NCI-H345 treated with DMSO at 0.1 percent for 48 hours (cell line): ENCODE results near the gene EIF4G1.

Experiments used
- DNase-seq: peaks from one replicate; lab custom pipeline; 2025; ENCODE audit not compliant: unreplicated experiment; lab: John Stamatoyannopoulos, UW

EIF4G1 gene

DNA sequence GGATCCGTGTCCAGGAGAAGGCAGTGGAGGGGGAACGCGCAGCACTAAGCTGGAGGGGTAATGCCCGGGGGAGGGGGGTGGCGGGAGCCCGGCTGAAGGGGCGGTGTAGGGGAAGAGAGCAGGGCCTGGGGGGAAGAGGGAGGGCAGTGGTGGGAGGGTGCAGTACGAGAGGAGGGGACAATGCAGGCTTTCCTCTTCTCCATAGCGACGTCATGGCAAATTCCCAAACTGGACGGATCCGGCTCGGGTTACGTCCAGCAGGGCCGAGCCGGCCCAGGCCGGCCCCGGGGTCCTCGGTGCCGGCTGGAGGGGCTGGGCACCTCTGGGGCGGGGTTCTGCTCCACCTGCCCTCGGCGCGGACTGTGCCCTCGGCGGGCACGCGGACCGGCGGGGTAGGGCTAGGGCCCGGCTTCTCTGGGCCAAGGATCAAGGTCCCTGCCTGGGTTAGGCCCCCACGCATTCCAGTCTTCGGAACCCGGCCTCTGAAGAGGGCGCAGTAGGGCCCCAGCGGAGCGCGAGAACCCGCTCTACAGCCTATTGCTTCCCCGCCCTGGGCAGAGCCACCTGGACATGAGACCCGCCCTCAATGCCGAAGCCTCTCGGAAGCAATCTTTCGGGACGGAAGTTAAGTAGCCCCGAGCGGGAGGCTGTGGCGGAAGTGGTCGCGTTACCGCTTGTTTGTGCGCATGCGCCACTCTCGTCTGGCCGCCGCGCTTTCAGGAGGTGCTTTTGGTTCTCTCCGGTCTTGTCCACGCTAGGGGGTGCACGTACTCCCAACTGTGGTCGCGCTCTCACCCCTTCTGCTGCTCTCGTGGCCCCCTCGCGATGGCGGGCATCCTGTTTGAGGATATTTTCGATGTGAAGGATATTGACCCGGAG, 48.5 kb downstream of the EIF4G1 start:
- peak; percentile 98 for DNase-seq

DNA sequence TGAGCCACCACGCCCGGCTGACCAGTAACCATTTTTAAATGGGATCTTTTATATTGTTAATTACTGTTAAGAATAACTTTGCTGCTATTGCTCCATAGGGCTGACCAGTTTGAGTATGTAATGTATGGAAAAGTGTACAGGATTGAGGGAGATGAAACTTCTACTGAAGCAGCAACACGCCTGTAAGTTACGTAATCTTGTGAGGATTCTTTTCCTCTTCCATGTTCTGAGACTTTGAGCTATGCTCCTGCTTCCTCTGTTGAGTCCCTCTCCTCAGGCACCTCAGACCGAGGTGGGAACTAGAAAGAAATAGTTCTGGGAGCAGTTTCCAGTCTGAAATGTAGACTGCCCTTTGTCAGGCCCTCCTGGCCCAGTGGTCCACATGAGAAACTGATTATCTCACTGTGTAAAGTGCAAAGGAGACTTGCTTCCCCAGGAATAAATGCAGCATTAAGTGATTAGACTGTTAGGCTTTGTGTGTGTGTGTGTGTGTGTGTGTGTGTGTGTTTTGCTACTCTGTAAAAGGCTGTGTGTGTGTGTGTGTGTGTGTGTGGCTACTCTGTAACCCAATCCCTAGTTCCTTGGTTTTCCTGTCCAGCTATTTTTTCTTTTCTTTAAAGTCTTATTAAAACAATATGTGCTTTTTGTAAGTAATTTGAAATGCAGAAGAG, 52.3 kb downstream of the EIF4G1 start:
- no peak for DNase-seq

DNA sequence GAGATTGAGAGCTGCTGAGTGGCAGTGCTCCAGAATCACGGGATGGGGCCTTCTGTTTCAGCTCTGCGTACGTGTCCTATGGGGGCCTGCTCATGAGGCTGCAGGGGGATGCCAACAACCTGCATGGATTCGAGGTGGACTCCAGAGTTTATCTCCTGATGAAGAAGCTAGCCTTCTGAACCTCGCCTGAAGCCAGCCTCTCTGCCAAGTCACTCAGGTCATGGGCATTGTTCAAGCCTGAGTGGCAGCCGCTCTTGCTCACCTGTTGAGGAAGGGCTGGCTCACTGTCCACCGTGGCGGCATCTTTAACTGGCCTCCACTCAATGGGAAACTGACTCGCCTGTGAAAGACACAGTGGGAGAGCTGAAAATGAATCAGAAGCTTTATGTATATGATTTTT, 53.7 kb downstream of the EIF4G1 start:
- no peak for DNase-seq

DNA sequence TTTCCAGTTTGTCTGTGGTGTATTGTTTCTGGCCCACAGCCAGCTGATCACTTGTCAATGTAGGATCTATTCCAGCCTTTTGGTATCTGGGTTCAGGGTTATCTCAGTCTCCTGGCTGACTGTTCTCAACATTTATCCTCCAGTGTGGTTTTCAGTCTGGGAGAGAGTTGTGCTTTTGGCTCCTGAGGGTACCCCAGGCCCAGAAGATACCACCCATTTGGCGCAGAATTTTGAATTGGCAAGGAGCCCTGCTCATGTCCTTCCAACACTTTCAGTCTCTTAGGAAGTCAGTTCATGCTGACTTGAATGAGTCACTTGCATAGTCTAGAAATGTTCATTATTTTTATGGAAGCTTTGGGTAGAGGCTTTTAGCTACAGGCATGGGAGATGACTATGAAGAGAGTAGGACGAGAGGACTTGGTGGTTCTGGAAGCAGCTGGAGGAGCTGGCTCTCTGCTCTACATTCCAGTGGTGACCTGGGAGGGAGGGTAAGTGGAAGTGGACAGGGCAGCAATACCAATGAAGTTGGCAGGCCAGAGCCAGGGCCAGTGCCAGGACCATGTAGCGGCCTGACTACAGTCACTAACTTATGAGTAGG, 54.3 kb downstream of the EIF4G1 start:
- DNase-seq = no peak

DNA sequence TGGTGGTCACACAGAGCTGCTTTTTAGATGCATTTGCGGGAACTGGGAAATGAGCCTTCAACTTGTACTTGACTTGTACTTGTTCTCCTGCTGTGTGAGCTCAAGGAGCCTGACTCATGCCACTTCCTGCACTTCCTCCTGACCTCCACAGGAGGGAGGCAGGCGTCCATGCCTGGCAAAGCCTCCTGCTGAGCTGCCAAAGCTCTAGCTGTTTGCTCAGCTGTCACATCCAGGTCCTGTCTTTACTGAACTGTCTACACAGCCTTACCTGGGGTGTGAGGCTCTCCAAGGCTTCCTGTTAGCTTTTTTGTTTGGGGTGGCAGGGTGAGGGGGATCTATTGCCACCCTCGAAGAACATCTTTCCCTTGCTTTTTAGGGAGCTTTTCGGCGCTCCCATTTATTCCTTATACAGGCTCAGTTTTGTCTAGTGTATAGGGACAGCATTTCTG, 57.2 kb downstream of the EIF4G1 start:
- peak; percentile 95 for DNase-seq

DNA sequence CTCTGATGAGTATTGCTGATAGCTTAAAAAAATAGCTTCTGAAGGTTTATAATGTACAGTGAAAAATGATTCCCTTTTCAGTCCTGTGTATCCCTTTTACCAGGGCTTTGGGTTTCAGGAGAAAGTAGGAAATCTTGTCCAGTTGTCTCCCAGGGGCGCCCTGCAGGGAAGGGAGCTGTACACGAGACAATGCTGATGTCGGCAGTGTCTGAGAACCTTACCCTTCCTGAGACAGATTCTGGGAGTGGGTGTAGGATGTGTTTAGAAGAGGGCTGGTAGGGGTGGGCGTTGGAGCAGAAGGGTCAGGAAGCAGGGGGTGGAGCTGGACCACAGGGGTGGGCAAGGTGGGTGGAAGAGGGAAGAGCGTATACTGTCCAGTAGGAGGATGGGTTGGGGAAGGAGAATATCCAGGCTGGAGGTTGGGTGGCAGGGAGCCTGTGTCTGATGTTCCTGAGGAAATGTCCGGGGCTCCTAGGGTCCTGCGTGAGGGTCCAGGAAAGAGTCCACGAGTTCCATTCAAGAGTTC, 58.0 kb downstream of the EIF4G1 start:
- DNase-seq = no peak

DNA sequence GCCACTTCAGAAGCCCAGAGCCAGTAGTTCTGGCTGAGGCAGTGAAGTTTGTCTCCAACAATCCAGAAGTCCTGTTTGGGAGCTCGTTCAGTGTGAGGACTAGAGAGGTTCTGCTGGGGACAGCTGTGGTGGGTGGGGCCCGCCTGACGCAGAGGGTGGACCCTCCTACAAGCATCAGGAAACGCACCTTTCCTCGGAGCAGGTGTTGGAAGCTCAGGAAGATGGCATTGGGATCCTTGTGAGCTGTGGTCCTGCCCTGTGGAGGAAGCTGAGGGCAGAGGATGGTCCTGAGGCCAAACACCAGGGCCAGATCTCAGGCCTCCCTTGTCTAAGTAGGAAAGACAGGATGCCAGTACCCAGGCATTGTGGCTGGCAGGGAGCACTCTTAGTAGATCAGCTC, 58.5 kb downstream of the EIF4G1 start:
- no peak for DNase-seq

DNA sequence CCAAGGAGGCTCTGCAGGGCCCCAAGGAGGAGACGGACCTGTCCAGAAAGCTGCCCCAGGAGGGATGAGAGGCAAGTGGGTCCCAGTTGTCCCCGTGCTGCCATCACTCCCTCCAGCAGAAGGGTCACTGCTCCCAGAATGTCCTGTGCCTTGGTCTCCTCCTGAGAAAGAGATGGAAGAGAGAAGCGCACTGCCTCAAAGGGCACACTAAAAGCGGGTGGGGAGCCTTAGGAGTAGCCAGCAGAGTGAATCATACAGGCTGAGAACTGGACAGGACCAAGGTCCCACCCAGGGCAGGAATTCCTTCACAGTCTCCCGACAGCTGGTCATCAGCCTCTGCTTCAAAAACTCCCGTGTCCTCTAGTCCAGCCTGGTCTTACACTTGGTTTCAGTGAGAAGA, 59.0 kb downstream of the EIF4G1 start:
- DNase-seq = no peak

DNA sequence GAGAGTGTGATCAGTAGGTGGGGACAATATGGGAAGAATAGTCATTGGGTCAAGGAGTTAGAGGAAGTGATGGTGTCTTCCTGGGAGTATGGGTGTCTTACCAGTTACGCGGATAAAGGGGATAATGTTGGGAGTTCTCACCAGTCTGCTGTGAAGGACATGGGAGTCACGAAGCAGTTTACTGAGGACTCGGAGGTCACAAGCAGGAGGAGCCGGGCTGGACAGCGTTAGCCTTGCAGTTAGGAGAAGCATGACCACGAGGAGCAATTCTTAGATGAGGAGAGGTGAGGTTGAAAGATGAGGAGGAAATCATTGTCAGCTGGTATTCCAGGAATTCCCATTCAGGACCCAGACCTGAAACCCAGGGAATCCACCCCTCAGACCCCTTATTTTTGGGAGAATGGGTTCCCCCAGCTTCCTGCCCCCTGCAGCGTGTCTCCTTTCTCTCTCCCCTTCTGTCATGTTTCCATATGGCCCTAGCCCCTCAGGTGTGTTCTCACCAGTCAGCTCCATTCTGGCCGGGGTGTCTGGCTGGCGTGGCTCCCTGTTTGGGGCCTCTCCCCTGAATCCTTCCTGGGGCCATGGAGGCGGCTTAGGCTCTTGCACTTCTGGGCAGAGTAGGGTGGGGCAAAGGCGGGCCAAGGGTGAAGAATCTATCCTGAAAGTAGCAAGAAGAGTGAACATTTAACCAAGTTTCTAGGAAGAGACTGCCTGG, 61.5 kb downstream of the EIF4G1 start:
- no peak for DNase-seq

DNA sequence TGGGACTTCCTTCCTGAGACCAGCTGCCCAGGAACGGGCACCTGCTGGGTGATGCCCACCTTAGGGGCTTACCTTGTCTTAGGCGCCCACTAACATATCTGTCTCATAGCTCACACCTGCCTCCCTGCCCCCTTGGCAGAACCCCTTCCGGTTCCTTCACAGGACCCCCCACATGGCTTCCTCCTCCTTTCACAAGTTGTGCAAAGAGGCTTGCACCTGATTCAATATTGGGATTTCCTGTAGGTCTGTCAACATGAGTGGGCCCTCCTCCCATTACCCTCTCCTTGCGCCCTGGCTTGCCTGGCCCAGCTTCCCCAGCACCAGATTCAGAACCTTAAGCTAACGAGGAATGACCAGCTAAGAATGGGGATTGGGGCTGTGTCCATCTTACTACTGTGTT, 63.0 kb downstream of the EIF4G1 start:
- no peak for DNase-seq

DNA sequence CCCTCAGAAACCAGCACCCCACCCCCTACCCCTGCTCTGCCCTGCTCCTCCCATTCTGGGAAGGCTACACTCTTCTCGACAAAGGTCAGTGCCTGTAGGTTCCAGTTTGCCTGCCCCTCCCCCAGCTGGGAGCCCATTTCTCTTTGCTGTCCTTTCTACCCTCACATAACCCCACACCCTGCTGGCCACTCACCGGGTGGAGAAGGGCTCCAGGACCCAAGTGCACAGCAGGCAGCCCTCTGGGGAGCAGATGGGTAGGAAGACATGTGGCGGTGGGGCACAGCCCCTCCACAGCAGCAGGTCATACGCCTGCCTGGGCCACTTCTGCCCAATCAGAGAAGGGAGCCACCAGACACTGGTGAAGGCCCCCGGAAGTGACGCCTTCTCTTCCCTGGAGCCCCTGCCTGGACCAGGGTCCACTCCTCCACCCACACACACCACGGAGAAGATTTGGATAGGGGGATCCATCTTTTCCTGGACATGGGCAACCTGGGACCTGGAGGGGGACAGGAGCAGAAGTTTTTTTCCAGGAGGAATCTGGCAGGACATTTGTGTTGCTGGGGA, 63.6 kb downstream of the EIF4G1 start, which contains the start of gene THPO:
Gene THPO, minus strand, starts transcription at position 326 of the 564 bp plus-strand sequence. CDS start 1,948 bp downstream, outside the sequence.
- no peak for DNase-seq

DNA sequence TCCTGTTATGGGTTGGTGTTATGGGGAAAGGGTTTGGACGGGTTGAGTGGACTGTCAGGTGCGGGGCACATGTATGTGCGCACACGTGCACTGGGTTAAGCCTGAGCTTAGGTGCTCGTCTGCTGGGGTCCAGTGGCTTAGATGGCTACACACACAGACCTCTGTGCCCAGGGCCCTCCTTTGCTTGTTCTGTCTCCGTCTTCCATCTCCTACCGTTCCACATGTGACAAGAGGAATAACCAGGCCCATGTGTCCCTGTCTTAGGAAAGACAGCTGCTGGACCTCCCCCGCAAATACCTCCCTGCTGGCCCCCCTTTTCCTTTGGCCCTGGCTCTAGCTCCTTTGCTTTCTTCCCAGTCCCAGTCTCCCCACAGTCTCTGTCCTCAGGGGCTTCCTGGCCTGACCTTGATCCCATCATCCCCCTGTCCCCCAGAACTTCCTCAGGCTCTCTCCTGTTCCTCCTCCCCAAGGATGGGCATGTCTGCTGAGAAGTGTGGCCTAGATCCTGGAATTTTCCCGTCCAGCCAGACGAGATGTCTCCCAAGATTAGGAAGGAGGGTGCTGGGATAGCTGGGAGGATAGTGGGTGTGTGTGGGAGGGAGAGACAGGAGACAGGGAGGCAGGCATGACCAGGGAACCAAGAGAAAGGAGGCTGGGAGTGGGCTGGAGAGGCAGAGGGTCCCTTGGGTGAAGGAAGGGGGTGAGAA, 64.4 kb downstream of the EIF4G1 start:
- no peak for DNase-seq

DNA sequence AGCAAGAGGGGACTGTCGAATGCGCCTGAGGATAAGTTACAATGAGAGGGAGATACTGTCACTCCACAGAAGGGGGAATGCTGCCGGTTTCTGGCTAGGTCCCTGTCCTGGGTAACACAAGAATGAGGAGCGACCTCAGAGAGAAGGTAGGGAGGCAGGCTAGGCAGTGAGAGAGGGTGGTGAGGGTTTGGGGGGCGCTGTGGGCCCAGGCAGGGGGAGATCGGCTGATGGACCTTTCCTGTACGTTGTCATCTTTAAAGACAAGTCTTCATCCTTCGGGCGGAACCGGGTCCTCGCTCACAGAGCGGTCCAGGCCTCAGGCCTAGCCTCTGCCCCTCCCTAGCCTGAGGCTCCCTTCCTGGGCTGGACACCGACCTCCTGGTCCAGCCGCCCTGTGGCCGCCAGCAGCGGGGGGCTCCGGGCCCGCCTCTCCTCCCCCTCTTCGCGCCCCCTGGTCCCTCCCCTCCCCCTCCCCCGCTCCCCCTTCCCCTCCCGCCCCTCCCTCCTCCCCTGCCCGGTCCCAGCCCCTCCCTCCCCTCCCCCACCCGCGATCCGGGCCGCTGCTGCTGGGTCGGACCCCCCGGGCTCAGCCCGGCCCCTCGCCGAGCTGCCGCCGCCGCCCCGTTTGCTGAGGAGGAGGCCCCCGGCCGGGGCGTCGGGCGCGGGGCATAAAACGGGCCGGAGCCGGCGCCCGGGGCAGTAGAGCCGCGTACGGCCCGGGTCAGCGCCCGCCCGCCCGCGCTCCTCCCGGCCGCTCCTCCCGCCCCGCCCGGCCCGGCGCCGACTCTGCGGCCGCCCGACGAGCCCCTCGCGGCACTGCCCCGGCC, 65.2 kb downstream of the EIF4G1 start, which contains the start of gene CHRD:
Gene CHRD, plus strand, starts transcription at position 697 of the 827 bp plus-strand sequence. CDS start 265 bp downstream, outside the sequence.
- DNase-seq = no peak

DNA sequence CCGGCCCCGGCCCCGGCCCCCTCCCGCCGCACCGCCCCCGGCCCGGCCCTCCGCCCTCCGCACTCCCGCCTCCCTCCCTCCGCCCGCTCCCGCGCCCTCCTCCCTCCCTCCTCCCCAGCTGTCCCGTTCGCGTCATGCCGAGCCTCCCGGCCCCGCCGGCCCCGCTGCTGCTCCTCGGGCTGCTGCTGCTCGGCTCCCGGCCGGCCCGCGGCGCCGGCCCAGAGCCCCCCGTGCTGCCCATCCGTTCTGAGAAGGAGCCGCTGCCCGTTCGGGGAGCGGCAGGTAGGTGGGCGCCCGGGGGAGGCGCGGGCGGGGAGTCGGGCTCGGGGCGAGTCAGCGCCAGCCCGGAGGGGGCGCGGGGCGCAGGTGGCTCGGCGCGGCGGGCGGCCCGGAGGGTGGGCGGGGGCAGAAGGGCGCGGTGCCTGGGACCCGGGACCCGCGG, 65.8 kb downstream of the EIF4G1 start:
- no peak for DNase-seq

DNA sequence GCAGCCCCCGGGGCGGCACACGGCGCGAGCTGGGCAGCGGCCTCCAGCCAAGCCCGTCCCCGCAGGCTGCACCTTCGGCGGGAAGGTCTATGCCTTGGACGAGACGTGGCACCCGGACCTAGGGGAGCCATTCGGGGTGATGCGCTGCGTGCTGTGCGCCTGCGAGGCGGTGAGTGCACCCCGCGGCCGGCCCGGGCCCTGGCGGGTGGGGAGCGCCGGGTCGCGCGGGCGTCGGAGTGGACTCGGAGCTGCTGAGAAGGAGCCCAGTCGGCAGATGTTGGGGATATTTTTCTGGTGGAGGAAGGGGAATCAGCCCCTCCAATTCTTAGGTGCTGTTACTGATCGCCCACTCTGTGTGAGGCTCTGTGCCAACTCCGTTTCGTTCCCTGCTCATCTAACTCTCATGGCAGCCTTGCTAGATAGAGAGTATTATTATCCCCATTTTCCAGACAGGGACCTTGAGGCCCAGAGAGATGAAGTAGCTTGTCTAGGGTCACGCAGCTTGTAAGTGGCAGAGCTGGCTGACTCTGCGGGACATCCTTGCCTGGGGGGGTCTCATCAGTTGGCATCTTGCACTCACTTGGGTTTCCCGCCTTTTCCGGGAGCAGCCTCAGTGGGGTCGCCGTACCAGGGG, 66.3 kb downstream of the EIF4G1 start:
- no peak for DNase-seq

DNA sequence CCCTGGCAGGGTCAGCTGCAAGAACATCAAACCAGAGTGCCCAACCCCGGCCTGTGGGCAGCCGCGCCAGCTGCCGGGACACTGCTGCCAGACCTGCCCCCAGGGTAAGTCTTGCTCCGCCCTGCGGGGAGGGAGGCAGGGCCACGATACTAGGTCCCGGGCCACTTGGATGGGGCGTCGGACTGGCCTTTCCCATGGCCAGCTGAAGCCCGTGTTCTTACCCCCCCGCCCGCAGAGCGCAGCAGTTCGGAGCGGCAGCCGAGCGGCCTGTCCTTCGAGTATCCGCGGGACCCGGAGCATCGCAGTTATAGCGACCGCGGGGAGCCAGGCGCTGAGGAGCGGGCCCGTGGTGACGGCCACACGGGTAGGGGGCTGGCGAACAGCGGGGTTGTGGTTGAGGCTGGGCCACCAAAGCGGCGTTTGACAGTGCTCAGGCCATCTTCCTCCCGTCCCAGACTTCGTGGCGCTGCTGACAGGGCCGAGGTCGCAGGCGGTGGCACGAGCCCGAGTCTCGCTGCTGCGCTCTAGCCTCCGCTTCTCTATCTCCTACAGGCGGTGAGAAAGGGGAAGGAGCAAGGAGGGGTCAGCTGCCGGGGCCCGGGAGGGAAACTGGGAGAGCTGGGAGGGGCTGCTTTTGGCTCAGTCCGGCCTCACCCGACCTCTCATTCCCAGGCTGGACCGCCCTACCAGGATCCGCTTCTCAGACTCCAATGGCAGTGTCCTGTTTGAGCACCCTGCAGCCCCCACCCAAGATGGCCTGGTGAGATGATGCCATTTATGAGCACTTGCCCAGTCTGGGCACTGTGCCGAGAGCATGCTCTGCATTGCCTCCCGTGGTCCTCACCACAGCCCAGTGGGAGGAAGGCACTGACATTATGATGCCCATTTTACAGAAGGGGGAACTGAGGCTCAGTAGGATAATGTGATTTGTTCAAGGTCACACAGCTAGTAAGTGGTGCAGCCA, 67.1 kb downstream of the EIF4G1 start:
- no peak for DNase-seq

DNA sequence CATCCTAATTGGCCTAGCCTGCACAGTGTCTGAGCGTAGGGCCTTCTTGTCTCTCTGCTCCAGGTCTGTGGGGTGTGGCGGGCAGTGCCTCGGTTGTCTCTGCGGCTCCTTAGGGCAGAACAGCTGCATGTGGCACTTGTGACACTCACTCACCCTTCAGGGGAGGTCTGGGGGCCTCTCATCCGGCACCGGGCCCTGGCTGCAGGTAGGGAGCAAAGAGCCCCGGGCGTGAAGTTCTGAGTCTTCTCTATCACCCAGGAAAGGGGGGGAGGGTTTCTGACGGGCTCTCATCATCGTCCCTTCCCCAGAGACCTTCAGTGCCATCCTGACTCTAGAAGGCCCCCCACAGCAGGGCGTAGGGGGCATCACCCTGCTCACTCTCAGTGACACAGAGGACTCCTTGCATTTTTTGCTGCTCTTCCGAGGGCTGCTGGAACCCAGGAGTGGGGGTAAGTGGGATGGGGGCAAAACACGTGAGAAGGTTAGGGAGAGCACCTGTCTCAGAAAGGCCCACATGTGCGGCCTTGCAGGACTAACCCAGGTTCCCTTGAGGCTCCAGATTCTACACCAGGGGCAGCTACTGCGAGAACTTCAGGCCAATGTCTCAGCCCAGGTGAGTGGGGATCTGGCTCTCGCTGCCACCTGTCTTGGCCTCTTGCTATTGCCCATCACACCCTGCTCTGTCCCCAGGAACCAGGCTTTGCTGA, 68.1 kb downstream of the EIF4G1 start:
- DNase-seq = no peak
